KMS-11 (cell line): Measurements from ENCODE around the gene RASSF8.

Experiments
- H2AFZ ChIP-seq: fragments of 200-600 bp; sonication (generic); 2 replicates; pipeline ENCODE4 v1.6.1; 2016; ENCODE audit warnings: antibody characterized with exemption, mixed run types, low read depth
- H3K27ac ChIP-seq: fragments of 200-600 bp; sonication (generic); 2 replicates; pipeline ENCODE4 v1.6.1; 2016; ENCODE audit warnings: mild to moderate bottlenecking, mixed run types
- H3K27me3 ChIP-seq: fragments of 200-600 bp; sonication (generic); 2 replicates; pipeline ENCODE4 v1.6.1; 2017; ENCODE audit warnings: mild to moderate bottlenecking, low read depth, mixed run types, moderate library complexity; ENCODE audit not compliant: insufficient read depth
- H3K36me3 ChIP-seq: fragments of 200-600 bp; sonication (generic); 2 replicates; pipeline ENCODE4 v1.6.1; 2017; ENCODE audit warnings: mild to moderate bottlenecking, mixed run types; ENCODE audit not compliant: insufficient read depth
- H3K4me1 ChIP-seq: fragments of 200-600 bp; sonication (generic); 2 replicates; pipeline ENCODE4 v1.6.1; 2016; ENCODE audit warnings: mild to moderate bottlenecking, low read depth, mixed run types; ENCODE audit not compliant: poor library complexity, severe bottlenecking
- H3K4me2 ChIP-seq: fragments of 200-600 bp; sonication (generic); 2 replicates; pipeline ENCODE4 v1.7.0; 2016; ENCODE audit warnings: mild to moderate bottlenecking, mixed run types
- H3K4me3 ChIP-seq: fragments of 200-600 bp; sonication (generic); IDR thresholded peaks from 2 replicates; pipeline ENCODE4 v1.6.1; 2017; ENCODE audit warnings: low read depth, low read length, mixed read lengths; ENCODE audit not compliant: insufficient read depth
- H3K79me2 ChIP-seq: fragments of 200-600 bp; sonication (generic); 2 replicates; pipeline ENCODE4 v1.6.1; 2016; ENCODE audit warnings: low read depth, mixed run types; ENCODE audit not compliant: insufficient read depth
- H3K9ac ChIP-seq: fragments of 200-600 bp; sonication (generic); 2 replicates; pipeline ENCODE4 v1.6.1; 2016; ENCODE audit warnings: mild to moderate bottlenecking, mixed run types
- H4K20me1 ChIP-seq: fragments of 200-600 bp; sonication (generic); 2 replicates; pipeline ENCODE4 v1.6.1; 2016; ENCODE audit warnings: mild to moderate bottlenecking, mixed run types; ENCODE audit not compliant: insufficient read depth
- CTCF ChIP-seq: fragments of 200-600 bp; sonication (generic); conservative IDR thresholded peaks from 2 replicates; pipeline ENCODE4 v1.6.1; 2017; ENCODE audit warnings: low read depth, mild to moderate bottlenecking, antibody characterized with exemption, low read length, moderate library complexity, mixed read lengths

The RASSF8 gene

GRCh38 chr12:26101350-26101734 lies 142.9 kb downstream of the RASSF8 start:
- no peak overlapping the region for H3K27ac ChIP-seq
- H3K4me1 ChIP-seq, result peaks cover 9% of the 10 kb centered on the region
- no peaks in the 10 kb centered on the region for H4K20me1 ChIP-seq
- H3K36me3 ChIP-seq, result no peaks in the 10 kb centered on the region
- no peak overlapping the region for H3K9ac ChIP-seq
- H3K4me3 ChIP-seq, result no peak overlapping the region
- H2AFZ ChIP-seq, result no peak overlapping the region
- no peaks in the 10 kb centered on the region for H3K79me2 ChIP-seq
- TF ChIP-seq CTCF, result no peak
- H3K27me3 ChIP-seq, result no peaks in the 10 kb centered on the region
- no peak overlapping the region for H3K4me2 ChIP-seq

- H3K4me1 ChIP-seq, result peaks cover 9% of the 10 kb centered on the region
- no peak overlapping the region for H3K4me2 ChIP-seq
- H3K27ac ChIP-seq, result no peak overlapping the region
- no peaks in the 10 kb centered on the region for H4K20me1 ChIP-seq
- H3K36me3 ChIP-seq, result no peaks in the 10 kb centered on the region
- no peaks in the 10 kb centered on the region for H3K27me3 ChIP-seq
- TF ChIP-seq CTCF, result no peak
- no peak overlapping the region for H3K9ac ChIP-seq
- no peak overlapping the region for H2AFZ ChIP-seq
- H3K4me3 ChIP-seq, result no peak overlapping the region
- no peaks in the 10 kb centered on the region for H3K79me2 ChIP-seq
Observed at GRCh38 chr12:26101763-26102162, 143.3 kb downstream of the RASSF8 start.

GRCh38 chr12:26102953-26103352 lies 144.5 kb downstream of the RASSF8 start:
- Histone ChIP-seq H3K36me3 (no peaks in the 10 kb centered on the region), H3K4me2 (no peak overlapping the region), H3K79me2 (no peaks in the 10 kb centered on the region), H3K4me1 (peaks cover under 1% of the 10 kb centered on the region), H3K27ac (no peak overlapping the region), H4K20me1 (no peaks in the 10 kb centered on the region), H2AFZ (no peak overlapping the region), H3K27me3 (no peaks in the 10 kb centered on the region), H3K4me3 (no peak overlapping the region), H3K9ac (no peak overlapping the region)
- no peak for TF ChIP-seq CTCF

- no peaks in the 10 kb centered on the region for H3K79me2 ChIP-seq
- H3K4me1 ChIP-seq, result no peaks in the 10 kb centered on the region
- no peak overlapping the region for H3K9ac ChIP-seq
- no peak overlapping the region for H3K4me3 ChIP-seq
- H3K36me3 ChIP-seq, result no peaks in the 10 kb centered on the region
- no peak overlapping the region for H3K4me2 ChIP-seq
- no peak for TF ChIP-seq CTCF
- H3K27me3 ChIP-seq, result no peaks in the 10 kb centered on the region
- H3K27ac ChIP-seq, result no peak overlapping the region
- H2AFZ ChIP-seq, result no peak overlapping the region
- H4K20me1 ChIP-seq, result no peaks in the 10 kb centered on the region
Observed at GRCh38 chr12:26106347-26106746, 147.9 kb downstream of the RASSF8 start.

- Histone ChIP-seq H3K79me2 (no peaks in the 10 kb centered on the region), H3K36me3 (no peaks in the 10 kb centered on the region), H3K4me1 (peaks cover 14% of the 10 kb centered on the region), H4K20me1 (no peaks in the 10 kb centered on the region), H3K4me2 (no peak overlapping the region), H3K27ac (no peak overlapping the region), H3K4me3 (no peak overlapping the region), H2AFZ (no peak overlapping the region), H3K27me3 (no peaks in the 10 kb centered on the region), H3K9ac (no peak overlapping the region)
- TF ChIP-seq CTCF, result no peak
Observed at GRCh38 chr12:26108915-26109314, 150.4 kb downstream of the RASSF8 start.
